ENCODE data around the gene ARHGEF17. TPM values are rescaled to one million over a fixed set of nuclear protein-coding genes. Genes with fewer than 3 reads are reported as not detected.

Gene ARHGEF17
- total RNA-seq, 1 donor from 2014 or later = 82.6 TPM

DNA sequence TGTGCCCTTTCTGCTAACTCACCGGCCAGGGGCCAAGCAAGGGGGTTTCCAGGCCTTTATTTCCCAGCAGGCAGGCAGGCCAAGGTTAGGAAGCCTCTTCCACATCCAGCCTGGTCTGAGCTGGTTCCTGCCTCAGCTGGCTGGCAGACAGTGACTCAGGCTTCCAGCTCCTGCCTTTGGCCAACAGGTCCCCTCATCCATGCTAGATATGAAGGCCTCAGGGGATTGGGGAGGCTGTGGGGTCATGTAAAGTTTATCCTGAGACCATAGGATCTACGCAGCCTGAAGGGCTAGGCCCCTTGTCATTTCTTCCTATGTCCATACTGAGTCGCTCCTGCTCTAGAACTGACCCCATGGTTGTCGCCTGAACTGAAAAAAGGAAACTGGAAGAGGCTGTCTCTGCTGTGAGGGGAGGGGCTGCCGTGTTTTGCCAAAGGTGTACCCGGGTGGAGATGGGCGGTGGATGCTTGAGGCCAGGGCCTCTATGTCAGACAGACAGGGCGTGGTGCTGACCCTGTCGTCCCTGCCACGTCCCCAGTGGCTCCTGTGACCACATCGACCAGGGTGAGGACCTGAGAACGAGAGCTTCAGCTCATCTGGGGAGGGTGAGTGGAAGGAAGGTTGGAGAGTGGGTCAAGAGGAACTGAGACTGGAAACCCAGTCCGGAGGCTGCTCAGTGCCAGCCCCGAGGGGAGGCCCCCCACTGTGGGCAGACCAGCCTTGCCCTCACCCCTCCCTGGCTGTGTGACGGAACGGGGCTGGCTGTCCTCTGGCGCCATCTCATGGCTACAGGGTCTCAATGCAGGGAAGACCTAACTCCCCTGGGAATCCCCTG, 19.0 kb upstream of the ARHGEF17 start:
- intact Hi-C loops (cut with DNase I) = loop anchor here (1.0 to 5.0 kb wide), 2 partner anchors 47 to 104 kb away; no protein-coding TSS in a partner anchor

DNA sequence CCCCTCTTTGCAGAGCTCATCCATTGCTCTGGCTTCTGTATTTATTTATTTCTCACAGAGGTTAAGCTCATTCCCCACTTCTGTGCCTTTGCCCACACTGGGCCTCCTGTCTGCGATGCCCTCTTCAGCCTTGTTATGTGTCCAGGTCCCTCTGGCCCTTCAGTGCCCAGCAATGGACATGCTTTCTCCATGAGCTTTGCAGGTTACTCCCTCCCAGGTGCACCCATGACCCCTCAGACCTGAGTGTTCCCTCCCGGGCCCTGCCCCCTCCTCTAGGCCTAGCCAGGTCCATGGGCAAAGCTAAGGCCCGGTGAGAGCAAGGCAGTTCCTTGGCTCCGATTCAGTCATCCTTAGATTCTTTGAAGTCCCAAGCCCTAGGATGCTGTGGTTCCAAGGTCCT, 17.5 kb upstream of the ARHGEF17 start:
- intact Hi-C loops (cut with DNase I) = loop anchor here (5.0 kb wide), 1 partner anchor 458 kb away; no protein-coding TSS in a partner anchor
- DNase-seq (ENCODE audit: low spot score) = no peak

More for the DNA sequence above, 19.0 kb upstream of the ARHGEF17 start:
- peak; percentile 93 for DNase-seq (ENCODE audit: low spot score)

DNA sequence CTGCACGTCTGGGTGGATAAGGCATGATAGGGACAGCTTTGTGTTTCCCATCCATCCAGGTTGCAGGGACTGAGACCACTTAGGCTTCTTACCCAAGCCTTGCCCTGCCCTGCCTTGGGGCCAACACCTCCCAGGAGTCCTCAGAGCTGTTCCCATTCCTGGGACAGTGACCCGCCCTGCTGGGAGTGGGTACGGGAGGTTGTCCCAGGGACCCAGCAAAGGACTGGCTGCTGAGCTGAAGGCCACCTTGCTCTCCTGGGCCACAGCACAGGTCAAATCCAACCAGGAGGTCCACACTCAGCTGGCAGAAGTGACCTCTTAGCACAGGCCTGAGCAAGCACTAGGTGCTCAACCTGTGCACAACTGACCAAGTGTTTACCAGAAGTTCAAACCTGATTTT, 16.9 kb upstream of the ARHGEF17 start:
- DNase-seq (ENCODE audit: low spot score) = no peak
- intact Hi-C loops (cut with DNase I) = loop anchor here (5.0 kb wide), 1 partner anchor 459 kb away; no protein-coding TSS in a partner anchor

DNA sequence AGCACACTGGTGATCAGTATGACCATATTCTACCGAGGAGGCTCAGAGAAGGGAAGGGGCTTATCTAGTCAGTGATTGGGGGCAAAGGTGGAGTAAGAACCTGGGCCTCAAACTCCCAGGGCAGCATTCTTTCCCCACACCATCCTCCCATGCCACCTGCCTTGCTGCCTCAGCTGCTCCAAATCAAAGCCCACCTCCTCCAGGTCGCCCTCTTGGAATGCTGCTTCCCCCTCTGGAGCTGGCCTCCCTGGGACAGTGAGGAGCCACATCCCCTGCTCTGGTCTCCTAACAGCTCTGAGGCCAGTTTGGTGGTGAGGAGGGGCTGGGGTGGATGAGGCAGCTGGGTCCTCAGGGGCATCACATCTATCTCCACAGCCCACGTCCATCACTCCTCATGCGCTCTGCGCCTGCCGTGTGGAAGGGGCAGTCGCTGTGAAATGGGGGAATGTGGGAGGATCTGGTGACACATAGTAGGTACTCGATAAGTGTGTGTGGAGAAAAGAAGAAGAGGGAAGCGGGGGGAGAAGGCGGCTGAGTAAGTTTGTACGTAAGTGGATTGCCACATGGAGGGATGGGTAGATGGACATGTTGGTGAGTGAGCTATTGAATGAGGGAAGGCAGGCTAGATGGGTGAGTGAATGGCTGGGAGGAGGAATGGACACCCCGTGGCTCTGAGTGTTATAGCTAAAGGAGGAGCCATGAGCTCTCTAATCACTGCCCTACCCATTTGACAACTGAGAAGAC, 16.1 kb upstream of the ARHGEF17 start:
- DNase-seq (ENCODE audit: low spot score) = no peak
- intact Hi-C loops (cut with DNase I) = loop anchor here (5.0 kb wide), 1 partner anchor 460 kb away; no protein-coding TSS in a partner anchor

DNA sequence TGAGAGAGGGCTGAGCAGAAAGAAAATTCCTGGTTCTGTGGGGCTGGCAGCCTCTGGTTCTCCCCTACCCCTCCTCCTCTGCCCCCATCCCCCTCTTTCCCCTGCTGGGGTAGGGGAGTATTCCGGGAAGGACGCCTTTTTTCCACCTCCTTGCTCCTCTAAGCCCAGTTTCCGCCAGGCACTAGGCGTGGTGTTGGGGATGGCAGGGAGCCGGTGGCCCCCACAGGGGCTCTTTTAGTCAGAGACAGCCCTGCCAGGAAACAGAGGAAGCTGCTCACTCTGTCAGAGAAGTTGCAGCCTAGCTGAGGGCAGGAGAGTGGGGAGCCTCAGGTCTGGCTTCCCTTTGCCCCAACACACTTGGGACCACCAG, 15.6 kb upstream of the ARHGEF17 start:
- no peak for DNase-seq (ENCODE audit: low spot score)
- intact Hi-C loops (cut with DNase I) = loop anchor here (5.0 kb wide), 1 partner anchor 460 kb away; no protein-coding TSS in a partner anchor

DNA sequence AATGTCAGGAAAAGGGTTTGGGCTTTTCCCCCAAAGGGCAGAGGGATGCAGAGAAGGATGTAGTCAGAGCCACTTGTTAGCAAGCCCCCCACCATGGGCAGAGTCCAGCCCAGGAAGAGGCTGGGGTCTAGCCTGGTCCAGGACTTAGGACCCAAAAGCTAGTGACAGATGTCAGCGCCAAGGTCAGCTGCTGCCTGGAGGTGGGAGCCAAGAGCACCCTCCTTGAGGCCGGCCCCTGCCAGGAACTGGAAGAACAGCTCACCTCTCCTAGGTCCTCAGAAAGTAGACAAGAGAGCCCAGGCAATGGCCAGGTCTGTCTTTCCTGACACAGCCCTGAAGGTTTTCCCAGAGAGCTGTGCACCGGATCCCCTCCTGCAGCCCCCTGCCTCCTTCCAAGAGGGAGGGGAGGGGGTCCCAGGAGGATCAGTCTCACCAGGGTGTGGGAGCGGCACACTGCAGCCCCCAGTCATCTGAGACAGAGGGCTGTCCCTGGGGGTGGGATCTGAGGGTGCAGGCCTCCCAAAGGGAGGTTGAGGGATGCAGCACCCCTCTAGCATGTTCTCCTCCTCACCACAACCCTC, 14.6 kb upstream of the ARHGEF17 start:
- intact Hi-C loops (cut with DNase I) = loop anchor here (5.0 kb wide), 1 partner anchor 461 kb away; no protein-coding TSS in a partner anchor
- no peak for DNase-seq (ENCODE audit: low spot score)

DNA sequence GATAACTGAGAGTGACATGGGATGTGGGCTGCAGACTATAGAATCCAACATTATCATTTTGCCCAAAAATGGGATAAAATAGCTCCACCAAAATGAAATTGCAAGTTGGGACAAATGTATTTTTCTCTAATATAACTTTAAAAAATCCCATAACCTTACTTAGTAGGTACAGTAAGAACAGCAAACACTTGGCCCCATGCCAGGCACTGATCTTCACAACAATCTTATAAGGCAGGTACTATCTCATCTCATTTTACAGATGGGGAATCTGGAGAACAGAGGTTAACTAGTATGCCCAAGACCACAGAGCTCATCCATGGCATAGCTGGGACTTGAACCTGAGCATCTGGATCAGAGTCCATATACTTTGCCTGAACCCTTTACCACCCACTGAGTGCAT, 13.5 kb upstream of the ARHGEF17 start:
- no peak for DNase-seq (ENCODE audit: low spot score)
- intact Hi-C loops (cut with DNase I) = loop anchor here (5.0 kb wide), 2 partner anchors 43 to 462 kb away; no protein-coding TSS in a partner anchor

DNA sequence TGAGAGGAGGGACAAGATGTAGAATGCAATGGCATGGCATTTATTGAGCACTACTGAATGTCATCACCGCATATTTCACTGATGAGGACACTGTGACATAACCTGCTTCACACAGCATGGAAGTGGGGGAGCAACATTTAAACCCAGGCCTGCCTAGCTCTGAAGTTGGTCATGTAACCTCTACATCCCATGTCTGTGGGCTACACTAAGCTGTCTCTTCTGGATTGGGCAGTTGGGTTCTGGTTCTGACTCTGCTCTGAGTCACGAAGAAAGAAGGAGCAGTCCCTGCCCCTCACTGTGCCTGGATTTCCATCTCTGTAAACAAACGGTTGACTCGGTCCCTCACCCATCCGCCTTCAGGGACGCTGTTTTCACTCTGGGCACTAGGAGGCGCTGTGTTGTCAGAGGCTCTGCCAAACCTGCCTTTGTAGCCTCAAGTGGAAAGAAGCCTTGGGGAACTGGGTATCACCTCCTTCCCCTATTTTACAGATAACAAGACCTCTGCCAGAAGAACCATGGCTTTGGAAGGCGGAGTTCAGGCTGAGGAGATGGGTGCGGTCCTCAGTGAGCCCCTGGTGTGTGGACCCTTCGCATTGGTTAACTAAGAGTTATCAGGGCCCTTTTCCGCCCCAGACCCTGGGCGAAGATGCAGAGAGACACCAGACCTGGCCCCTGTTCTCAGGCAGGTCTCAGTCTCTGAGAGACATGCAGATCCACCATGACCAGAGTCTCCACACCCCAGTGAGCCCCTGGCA, 12.7 kb upstream of the ARHGEF17 start:
- peak; percentile 88 for DNase-seq (ENCODE audit: low spot score)
- intact Hi-C loops (cut with DNase I) = loop anchor here (5.0 kb wide), 1 partner anchor 42 kb away; no protein-coding TSS in a partner anchor

DNA sequence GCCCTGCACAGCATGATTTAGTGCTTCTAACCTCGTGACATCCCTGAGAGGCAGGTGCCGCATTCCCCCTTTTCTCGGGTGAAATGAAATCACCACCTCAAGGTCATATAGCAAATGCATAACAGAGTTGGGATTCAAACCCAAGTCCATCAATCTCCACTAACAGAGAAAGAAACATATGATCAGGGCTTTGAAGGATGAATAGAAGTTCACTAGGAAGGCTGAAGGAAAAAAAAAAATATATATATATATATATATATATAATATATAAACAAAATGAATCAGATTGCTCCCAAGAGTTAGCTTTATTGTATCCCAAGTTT, 12.1 kb upstream of the ARHGEF17 start:
- intact Hi-C loops (cut with DNase I) = loop anchor here (5.0 kb wide), 1 partner anchor 41 kb away; no protein-coding TSS in a partner anchor
- no peak for DNase-seq (ENCODE audit: low spot score)

DNA sequence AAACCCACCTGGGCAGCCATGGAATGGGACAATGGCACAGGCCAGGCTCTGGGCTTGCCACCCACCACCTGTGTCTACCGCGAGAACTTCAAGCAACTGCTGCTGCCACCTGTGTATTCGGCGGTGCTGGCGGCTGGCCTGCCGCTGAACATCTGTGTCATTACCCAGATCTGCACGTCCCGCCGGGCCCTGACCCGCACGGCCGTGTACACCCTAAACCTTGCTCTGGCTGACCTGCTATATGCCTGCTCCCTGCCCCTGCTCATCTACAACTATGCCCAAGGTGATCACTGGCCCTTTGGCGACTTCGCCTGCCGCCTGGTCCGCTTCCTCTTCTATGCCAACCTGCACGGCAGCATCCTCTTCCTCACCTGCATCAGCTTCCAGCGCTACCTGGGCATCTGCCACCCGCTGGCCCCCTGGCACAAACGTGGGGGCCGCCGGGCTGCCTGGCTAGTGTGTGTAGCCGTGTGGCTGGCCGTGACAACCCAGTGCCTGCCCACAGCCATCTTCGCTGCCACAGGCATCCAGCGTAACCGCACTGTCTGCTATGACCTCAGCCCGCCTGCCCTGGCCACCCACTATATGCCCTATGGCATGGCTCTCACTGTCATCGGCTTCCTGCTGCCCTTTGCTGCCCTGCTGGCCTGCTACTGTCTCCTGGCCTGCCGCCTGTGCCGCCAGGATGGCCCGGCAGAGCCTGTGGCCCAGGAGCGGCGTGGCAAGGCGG, 11.4 kb upstream of the ARHGEF17 start:
- no peak for DNase-seq (ENCODE audit: low spot score)
- intact Hi-C loops (cut with DNase I) = loop anchor here (5.0 kb wide), 1 partner anchor 41 kb away; no protein-coding TSS in a partner anchor

DNA sequence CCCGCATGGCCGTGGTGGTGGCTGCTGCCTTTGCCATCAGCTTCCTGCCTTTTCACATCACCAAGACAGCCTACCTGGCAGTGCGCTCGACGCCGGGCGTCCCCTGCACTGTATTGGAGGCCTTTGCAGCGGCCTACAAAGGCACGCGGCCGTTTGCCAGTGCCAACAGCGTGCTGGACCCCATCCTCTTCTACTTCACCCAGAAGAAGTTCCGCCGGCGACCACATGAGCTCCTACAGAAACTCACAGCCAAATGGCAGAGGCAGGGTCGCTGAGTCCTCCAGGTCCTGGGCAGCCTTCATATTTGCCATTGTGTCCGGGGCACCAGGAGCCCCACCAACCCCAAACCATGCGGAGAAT, 10.9 kb upstream of the ARHGEF17 start:
- intact Hi-C loops (cut with DNase I) = loop anchor here (5.0 kb wide), 1 partner anchor 40 kb away; no protein-coding TSS in a partner anchor
- DNase-seq (ENCODE audit: low spot score) = no peak

DNA sequence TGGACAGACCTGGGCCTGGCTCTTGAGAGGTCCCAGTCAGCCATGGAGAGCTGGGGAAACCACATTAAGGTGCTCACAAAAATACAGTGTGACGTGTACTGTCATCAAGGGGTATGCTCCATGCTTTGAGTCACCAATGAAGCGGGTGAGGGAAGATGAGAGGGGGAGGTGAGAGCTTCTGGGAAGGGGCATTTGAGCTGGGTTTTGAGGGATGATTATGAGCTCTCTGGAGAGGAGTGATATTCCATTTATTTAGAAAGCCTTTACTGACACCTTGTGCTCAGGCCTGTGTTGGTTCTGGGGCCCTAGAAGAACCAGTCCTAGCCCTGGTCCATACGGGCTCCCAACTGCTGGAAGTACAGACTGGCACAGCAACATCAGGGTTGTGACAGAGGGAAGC, 10.4 kb upstream of the ARHGEF17 start:
- DNase-seq (ENCODE audit: low spot score) = no peak
- intact Hi-C loops (cut with DNase I) = loop anchor here (5.0 kb wide), 1 partner anchor 40 kb away; no protein-coding TSS in a partner anchor

DNA sequence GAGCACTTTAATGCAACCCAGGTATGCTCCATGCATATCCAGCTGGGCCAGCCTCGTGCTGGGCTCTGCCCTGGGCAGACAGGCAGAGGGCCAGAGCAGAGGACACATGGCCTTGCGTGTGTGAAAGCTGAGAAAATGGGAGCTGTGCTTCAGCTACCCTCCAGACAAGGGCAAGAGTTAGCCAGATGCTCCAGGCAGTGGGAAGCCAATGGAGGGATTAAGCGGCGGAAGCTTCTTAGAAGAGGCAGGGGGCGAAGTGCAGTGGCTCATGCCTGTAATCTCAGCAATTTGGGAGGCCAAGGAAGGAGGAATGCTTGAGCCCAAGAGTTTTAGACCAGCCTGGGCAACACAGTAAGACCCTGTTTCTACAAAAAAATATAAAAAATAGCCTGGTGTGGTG, 9.8 kb upstream of the ARHGEF17 start:
- DNase-seq (ENCODE audit: low spot score) = no peak
- intact Hi-C loops (cut with DNase I) = loop anchor here (5.0 kb wide), 1 partner anchor 39 kb away; no protein-coding TSS in a partner anchor

DNA sequence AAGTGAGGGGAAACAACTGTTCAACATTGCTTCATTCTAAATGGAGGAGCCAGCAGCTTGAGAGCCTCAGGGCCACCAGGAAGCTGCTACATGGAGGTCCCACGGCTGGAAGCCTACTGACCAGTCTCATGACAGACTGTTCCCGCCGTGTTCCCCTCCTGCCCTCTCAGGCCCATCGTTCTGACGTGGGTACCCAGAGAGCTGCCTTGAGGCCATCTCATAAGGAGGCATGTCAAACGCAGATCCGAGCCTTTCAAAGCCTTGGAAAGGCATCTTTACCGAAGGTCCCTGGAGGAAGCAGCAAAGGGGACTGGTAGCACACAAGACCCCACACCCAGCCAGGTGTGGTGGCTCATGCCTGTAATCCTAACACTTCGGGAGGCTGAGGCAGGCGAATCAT, 8.3 kb upstream of the ARHGEF17 start:
- DNase-seq (ENCODE audit: low spot score) = no peak
- intact Hi-C loops (cut with DNase I) = loop anchor here (5.0 kb wide), 1 partner anchor 38 kb away; no protein-coding TSS in a partner anchor

DNA sequence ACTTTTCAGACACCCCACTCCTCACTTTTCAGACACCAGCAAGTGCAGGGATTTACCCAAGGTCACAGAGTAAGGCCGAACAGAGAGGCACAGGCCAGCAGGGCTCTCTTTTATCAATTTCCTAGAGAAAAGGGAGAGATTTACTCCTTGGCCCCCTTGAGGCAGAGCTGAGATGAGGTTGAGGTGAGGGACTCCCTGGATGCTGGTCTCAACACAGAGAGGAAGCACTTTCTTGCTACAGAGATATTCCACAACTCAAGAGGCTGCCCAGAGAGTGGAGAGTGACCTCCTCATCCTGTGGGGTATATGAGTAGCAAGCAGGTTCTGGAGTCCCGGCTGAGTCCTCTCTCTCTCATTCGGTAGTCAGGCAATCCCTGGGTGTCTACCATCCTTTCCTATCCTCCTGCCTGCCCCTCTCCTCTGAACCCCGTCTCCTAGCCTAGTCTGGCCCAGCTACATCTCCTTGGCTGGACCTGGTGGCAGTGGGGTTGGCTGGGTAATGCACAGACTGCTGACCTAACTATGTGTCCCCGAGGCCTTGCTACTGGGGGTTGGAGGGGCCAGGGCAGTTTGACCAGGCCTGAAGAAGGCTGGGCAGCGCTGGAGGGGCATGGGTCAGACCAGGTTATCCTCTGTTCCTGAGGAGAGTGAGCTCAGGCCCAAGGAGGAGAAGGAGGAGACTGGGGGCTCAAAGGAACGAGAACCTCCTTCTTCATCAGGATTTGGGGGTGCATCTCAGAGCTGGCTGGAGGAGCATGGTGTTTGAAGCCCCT, 1.8 kb upstream of the ARHGEF17 start:
- DNase-seq (ENCODE audit: low spot score) = no peak

DNA sequence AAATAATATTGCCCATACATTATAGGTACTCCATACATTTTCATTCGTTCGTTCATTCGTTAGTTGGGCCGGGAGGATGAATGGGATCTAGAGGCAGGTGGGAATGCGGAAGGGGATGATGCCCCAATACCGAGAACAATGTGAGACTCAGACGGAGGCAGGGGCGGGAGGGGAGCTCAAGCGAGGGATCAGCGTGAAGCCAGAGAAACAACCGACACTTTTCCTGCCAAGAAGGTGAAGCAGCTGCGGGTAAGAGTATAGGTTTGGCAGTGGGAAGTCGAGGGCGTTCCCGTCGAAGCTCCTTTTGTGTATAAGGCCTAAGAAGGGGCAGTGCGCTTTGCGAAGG, 1.1 kb upstream of the ARHGEF17 start:
- DNase-seq (ENCODE audit: low spot score) = no peak
- intact Hi-C loops (cut with DNase I) = loop anchor here (1.0 to 2.0 kb wide), 2 partner anchors 28 to 86 kb away; no protein-coding TSS in a partner anchor

More for the DNA sequence above, 1.8 kb upstream of the ARHGEF17 start:
- intact Hi-C loops (cut with DNase I) = loop anchor here (2.0 kb wide), 1 partner anchor 87 kb away; no protein-coding TSS in a partner anchor

DNA sequence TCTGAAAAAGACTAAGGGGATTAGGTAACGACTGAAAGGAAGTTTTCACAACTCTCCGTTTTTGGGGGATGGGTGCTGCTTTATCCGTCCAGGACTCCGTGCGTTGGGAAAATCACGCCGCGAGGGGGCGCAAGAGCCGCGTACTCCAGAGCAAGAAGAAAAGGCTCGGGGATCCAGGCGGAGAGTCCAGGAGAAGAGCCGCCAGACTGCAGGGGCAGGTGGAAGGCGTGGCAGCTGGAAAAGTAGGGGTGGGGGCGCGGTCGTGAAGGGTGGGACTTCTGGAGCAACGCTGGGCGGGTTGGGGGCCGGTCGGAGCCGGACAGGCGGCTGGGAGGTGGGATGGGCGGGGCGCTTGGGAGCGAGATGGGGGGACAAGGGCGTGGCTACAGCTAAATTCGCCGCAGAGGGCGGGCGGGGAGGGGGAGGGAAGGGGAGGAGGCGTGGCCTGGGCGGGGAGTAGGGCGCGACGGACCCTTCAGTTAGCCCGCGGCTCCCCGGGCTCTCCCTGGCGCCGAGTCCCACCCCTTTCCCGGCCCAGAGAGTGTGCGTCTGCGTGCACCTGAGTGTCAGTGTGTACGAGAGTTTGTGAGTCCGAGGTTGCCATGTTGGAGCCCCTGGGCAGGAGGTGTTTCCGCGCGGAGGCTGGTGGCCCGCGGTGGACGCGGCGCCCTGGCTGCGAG, 613 bp upstream of the ARHGEF17 start:
- intact Hi-C loops (cut with DNase I) = loop anchor here (1.0 to 2.0 kb wide), 2 partner anchors 28 to 85 kb away; no protein-coding TSS in a partner anchor
- peak; percentile 98 for DNase-seq (ENCODE audit: low spot score)
